HepG2 (cell line): ENCODE data around the gene FAM229A. TPM values are rescaled to one million over a fixed set of nuclear protein-coding genes. Genes with fewer than 3 reads are reported as not detected.

Experiments
- NFYB ChIP-seq: sonication (generic); formaldehyde crosslinking; IDR thresholded peaks from 2 replicates; pipeline ENCODE4 v1.4.0; 2020; ENCODE audit warnings: missing genetic modification reagents
- PHF21A ChIP-seq: sonication (generic); formaldehyde crosslinking; IDR thresholded peaks from 2 replicates; pipeline ENCODE4 v1.5.0; 2020; ENCODE audit warnings: mild to moderate bottlenecking, missing genetic modification reagents
- RELA ChIP-seq: sonication (generic); formaldehyde crosslinking; IDR thresholded peaks from 2 replicates; pipeline ENCODE4 v1.4.0; 2020; ENCODE audit warnings: missing genetic modification reagents
- SOX6 ChIP-seq, 2 experiments: fragments of 450-650 bp in 1 of 2; sonication (generic) in 1 of 2; formaldehyde crosslinking in 1 of 2; IDR thresholded peaks; 2 replicates each; pipeline versions ENCODE4 v1.4.0 to v1.6.1; 2017 to 2020; ENCODE audit warnings: antibody characterized with exemption in 1 of 2, mild to moderate bottlenecking in 1 of 2, missing genetic modification reagents in 1 of 2
- ZC3H13 ChIP-seq: sonication (generic); formaldehyde crosslinking; IDR thresholded peaks from 2 replicates; pipeline ENCODE4 v1.8.1; 2023; ENCODE audit warnings: mild to moderate bottlenecking, missing genetic modification reagents, moderate library complexity
- ZFP36 ChIP-seq: fragments of 150-350 bp; IDR thresholded peaks from 2 replicates; pipeline ENCODE4 v1.6.1; 2018; ENCODE audit warnings: borderline replicate concordance, low read length, low read depth; ENCODE audit not compliant: partially characterized antibody
- ZNF546 ChIP-seq: sonication (generic); formaldehyde crosslinking; conservative IDR thresholded peaks from 2 replicates; pipeline ENCODE4 v1.8.1; 2023; ENCODE audit warnings: mild to moderate bottlenecking, missing genetic modification reagents
- ZNF556 ChIP-seq: sonication (generic); formaldehyde crosslinking; IDR thresholded peaks from 2 replicates; pipeline ENCODE4 v1.4.0; 2020; ENCODE audit warnings: mild to moderate bottlenecking, missing genetic modification reagents, borderline replicate concordance
- ZNF773 ChIP-seq: sonication (generic); formaldehyde crosslinking; IDR thresholded peaks from 2 replicates; pipeline ENCODE4 v1.4.0; 2020; ENCODE audit warnings: missing genetic modification reagents, borderline replicate concordance
- ZNF775 ChIP-seq: sonication (generic); formaldehyde crosslinking; IDR thresholded peaks from 2 replicates; pipeline ENCODE4 v1.4.0; 2020; ENCODE audit warnings: missing genetic modification reagents, mild to moderate bottlenecking, moderate library complexity, borderline replicate concordance
- ZNF850 ChIP-seq: sonication (generic); formaldehyde crosslinking; conservative IDR thresholded peaks from 2 replicates; pipeline ENCODE4 v1.9.0; 2021; ENCODE audit warnings: mild to moderate bottlenecking, missing genetic modification reagents
- polyA plus RNA-seq, 8 experiments: library from polyadenylated mRNA; depleted of rRNA in 3 of 8; stranded (reverse) in 7 of 8; unstranded in 1 of 8; fragments of >200 nt; fragmentation: Illumina TruSeq in 4 of 8; extraction: Trizol in 4 of 8; gene quantifications; 2 replicates each; pipeline versions ENCODE4 v1.2.1 to v1.2.3, GENCODE V29; 2011 to 2016; ENCODE audit warnings: low read depth in 4 of 8, missing spikeins in 1 of 8, mixed read lengths in 1 of 8; ENCODE audit not compliant: insufficient read depth in 1 of 8
- total RNA-seq, 5 experiments: library from RNA; depleted of rRNA; stranded (reverse); fragments of >200 nt; fragmentation: Illumina TruSeq; extraction: Trizol; gene quantifications; 2 replicates each; pipeline ENCODE4 v1.2.3, GENCODE V29; 2016; ENCODE audit warnings: low read depth in 1 of 5
- TF ChIP-seq, protein P1 (sequence below): sonication (generic); formaldehyde crosslinking; IDR thresholded peaks from 2 replicates; pipeline ENCODE4 v1.9.0; 2021; ENCODE audit warnings: missing genetic modification reagents, borderline replicate concordance
- TF ChIP-seq, protein P2 (sequence below): IDR thresholded peaks from 2 replicates; pipeline ENCODE4 v1.6.1; 2016; ENCODE audit warnings: low read depth, control low read depth
- TF ChIP-seq, protein P3 (sequence below): IDR thresholded peaks from 2 replicates; pipeline ENCODE4 v1.6.1; 2016
- TF ChIP-seq, protein P4 (sequence below): sonication (generic); formaldehyde crosslinking; conservative IDR thresholded peaks from 2 replicates; pipeline ENCODE4 v1.8.1; 2023; ENCODE audit warnings: missing genetic modification reagents
- TF ChIP-seq, protein P5 (sequence below): sonication (generic); formaldehyde crosslinking; IDR thresholded peaks from 2 replicates; pipeline ENCODE4 v1.4.0; 2020; ENCODE audit warnings: missing genetic modification reagents, borderline replicate concordance

The FAM229A gene
- total and polyA plus RNA-seq, 2 of the 13 experiments (the other 11 are each of a cell fraction or from before 2014, with no cell fraction given): 3.2 to 17.6 TPM

DNA sequence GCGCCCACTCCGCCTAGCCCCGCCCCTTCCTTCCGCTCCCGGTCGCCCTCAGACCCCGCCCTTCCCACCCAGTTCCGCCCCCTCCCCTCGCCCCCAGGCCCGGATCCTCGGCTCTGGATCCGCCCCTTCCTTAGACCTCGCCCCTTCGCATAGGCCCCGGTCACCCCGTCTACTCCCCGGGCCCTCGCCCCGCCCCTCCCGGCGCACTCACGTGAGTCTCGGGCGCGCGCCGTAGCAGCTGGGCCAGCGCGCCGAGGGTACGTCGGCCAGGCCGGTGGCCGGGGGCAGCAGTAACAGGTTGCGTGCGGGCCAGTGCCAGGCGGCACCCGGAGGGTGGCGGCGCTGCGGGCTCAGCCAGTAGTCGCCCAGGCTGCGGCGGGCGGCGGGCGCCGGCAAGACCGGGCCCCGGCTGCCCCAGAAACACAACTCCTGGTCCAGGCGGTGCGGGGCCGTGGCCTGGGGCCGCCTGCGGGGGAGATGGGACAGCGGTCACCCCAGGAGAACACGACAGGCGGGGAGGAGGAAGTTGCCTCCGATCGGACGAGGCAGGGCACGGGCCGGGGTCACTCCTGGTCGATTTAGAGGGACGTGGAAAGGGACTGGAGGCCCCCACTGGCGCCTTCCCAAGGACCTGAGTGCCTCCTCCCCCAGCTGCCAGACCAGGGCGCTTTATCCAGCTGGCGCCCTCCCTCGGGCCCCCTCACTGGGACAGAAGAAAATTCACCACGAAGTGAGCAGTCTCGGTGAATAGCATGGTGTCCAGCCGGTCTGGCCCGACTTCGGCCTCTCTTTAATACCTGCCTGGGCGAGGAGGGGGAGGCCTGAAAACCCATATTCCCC is 10.7 kb downstream of the FAM229A start (continued):
- TF ChIP-seq ZFP36: no peak
- TF ChIP-seq ZNF773: no peak
- TF ChIP-seq ZNF556: no peak
- no peak for TF ChIP-seq SOX6 (IDR thresholded peaks at IDR 0.05)
- TF ChIP-seq SOX6 (CRISPR knock-in tag; IDR thresholded peaks at IDR 0.05): no peak
- TF ChIP-seq, protein P1, sequence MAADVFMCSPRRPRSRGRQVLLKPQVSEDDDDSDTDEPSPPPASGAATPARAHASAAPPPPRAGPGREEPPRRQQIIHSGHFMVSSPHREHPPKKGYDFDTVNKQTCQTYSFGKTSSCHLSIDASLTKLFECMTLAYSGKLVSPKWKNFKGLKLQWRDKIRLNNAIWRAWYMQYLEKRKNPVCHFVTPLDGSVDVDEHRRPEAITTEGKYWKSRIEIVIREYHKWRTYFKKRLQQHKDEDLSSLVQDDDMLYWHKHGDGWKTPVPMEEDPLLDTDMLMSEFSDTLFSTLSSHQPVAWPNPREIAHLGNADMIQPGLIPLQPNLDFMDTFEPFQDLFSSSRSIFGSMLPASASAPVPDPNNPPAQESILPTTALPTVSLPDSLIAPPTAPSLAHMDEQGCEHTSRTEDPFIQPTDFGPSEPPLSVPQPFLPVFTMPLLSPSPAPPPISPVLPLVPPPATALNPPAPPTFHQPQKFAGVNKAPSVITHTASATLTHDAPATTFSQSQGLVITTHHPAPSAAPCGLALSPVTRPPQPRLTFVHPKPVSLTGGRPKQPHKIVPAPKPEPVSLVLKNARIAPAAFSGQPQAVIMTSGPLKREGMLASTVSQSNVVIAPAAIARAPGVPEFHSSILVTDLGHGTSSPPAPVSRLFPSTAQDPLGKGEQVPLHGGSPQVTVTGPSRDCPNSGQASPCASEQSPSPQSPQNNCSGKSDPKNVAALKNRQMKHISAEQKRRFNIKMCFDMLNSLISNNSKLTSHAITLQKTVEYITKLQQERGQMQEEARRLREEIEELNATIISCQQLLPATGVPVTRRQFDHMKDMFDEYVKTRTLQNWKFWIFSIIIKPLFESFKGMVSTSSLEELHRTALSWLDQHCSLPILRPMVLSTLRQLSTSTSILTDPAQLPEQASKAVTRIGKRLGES: peak; percentile 57; the same call in 1 of the 2 replicates
- TF ChIP-seq, protein P2, sequence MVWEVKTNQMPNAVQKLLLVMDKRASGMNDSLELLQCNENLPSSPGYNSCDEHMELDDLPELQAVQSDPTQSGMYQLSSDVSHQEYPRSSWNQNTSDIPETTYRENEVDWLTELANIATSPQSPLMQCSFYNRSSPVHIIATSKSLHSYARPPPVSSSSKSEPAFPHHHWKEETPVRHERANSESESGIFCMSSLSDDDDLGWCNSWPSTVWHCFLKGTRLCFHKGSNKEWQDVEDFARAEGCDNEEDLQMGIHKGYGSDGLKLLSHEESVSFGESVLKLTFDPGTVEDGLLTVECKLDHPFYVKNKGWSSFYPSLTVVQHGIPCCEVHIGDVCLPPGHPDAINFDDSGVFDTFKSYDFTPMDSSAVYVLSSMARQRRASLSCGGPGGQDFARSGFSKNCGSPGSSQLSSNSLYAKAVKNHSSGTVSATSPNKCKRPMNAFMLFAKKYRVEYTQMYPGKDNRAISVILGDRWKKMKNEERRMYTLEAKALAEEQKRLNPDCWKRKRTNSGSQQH (CRISPR knock-in tag): peak; percentile 74; the same call in 1 of the 2 replicates
- TF ChIP-seq ZNF546 (CRISPR knock-in tag): no peak; the same call in 1 of the 2 replicates
- no peak; the same call in 1 of the 2 replicates for TF ChIP-seq PHF21A
- no peak for TF ChIP-seq ZNF775 (CRISPR knock-in tag)
- TF ChIP-seq ZNF850 (CRISPR knock-in tag): no peak
- TF ChIP-seq RELA (CRISPR knock-in tag): peak; percentile 76; the same call in 1 of the 2 replicates
- TF ChIP-seq, protein P3, sequence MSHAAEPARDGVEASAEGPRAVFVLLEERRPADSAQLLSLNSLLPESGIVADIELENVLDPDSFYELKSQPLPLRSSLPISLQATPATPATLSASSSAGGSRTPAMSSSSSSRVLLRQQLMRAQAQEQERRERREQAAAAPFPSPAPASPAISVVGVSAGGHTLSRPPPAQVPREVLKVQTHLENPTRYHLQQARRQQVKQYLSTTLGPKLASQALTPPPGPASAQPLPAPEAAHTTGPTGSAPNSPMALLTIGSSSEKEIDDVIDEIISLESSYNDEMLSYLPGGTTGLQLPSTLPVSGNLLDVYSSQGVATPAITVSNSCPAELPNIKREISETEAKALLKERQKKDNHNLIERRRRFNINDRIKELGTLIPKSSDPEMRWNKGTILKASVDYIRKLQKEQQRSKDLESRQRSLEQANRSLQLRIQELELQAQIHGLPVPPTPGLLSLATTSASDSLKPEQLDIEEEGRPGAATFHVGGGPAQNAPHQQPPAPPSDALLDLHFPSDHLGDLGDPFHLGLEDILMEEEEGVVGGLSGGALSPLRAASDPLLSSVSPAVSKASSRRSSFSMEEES (CRISPR knock-in tag): peak; percentile 76
- no peak for TF ChIP-seq NFYB
- TF ChIP-seq, protein P4, sequence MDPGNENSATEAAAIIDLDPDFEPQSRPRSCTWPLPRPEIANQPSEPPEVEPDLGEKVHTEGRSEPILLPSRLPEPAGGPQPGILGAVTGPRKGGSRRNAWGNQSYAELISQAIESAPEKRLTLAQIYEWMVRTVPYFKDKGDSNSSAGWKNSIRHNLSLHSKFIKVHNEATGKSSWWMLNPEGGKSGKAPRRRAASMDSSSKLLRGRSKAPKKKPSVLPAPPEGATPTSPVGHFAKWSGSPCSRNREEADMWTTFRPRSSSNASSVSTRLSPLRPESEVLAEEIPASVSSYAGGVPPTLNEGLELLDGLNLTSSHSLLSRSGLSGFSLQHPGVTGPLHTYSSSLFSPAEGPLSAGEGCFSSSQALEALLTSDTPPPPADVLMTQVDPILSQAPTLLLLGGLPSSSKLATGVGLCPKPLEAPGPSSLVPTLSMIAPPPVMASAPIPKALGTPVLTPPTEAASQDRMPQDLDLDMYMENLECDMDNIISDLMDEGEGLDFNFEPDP (CRISPR knock-in tag): no peak
- TF ChIP-seq, protein P5, sequence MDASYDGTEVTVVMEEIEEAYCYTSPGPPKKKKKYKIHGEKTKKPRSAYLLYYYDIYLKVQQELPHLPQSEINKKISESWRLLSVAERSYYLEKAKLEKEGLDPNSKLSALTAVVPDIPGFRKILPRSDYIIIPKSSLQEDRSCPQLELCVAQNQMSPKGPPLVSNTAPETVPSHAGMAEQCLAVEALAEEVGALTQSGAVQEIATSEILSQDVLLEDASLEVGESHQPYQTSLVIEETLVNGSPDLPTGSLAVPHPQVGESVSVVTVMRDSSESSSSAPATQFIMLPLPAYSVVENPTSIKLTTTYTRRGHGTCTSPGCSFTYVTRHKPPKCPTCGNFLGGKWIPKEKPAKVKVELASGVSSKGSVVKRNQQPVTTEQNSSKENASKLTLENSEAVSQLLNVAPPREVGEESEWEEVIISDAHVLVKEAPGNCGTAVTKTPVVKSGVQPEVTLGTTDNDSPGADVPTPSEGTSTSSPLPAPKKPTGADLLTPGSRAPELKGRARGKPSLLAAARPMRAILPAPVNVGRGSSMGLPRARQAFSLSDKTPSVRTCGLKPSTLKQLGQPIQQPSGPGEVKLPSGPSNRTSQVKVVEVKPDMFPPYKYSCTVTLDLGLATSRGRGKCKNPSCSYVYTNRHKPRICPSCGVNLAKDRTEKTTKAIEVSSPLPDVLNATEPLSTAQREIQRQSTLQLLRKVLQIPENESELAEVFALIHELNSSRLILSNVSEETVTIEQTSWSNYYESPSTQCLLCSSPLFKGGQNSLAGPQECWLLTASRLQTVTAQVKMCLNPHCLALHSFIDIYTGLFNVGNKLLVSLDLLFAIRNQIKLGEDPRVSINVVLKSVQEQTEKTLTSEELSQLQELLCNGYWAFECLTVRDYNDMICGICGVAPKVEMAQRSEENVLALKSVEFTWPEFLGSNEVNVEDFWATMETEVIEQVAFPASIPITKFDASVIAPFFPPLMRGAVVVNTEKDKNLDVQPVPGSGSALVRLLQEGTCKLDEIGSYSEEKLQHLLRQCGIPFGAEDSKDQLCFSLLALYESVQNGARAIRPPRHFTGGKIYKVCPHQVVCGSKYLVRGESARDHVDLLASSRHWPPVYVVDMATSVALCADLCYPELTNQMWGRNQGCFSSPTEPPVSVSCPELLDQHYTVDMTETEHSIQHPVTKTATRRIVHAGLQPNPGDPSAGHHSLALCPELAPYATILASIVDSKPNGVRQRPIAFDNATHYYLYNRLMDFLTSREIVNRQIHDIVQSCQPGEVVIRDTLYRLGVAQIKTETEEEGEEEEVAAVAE: no peak
- TF ChIP-seq ZC3H13 (CRISPR knock-in tag): no peak
